Measurements from ENCODE around the gene PDLIM7. TPM values are rescaled to one million over a fixed set of nuclear protein-coding genes. Genes with fewer than 3 reads are reported as not detected.
A peak's percentile ranks its signal among the peaks of the same experiment; 100 is the strongest.

The PDLIM7 gene
- polyA plus RNA-seq, 1 of the 3 experiments (the other 2 are of a cell fraction) = 206 TPM

- TF ChIP-seq PBX3 (IDR thresholded peaks at IDR 0.05) (peak; percentile 52; the same call in 1 of the 2 replicates), FOXJ3 (CRISPR knock-in tag; IDR thresholded peaks at IDR 0.05) (0 out of 2 replicates have a peak, but pooled peaks have one; percentile 50), JUND (IDR thresholded peaks at IDR 0.05) (no peak), RCOR1 (IDR thresholded peaks at IDR 0.05; ENCODE audit: low read length) (peak; percentile 48; the same call in 1 of the 2 replicates), YY1 (IDR thresholded peaks at IDR 0.05; ENCODE audit: low read depth) (peak; percentile 87), ZBTB33 (IDR thresholded peaks at IDR 0.05; ENCODE audit: borderline replicate concordance, low read depth) (peak; percentile 92), NRF1 (IDR thresholded peaks at IDR 0.05; ENCODE audit: low read depth, low read length) (peak; percentile 86), ELF1 (IDR thresholded peaks at IDR 0.05) (peak; percentile 84), TEAD4 (IDR thresholded peaks at IDR 0.05; ENCODE audit: borderline replicate concordance, insufficient read depth) (no peak), USF2 (IDR thresholded peaks at IDR 0.05; ENCODE audit: borderline replicate concordance, low read depth, low read length) (no peak), FOSL2 (IDR thresholded peaks at IDR 0.05; ENCODE audit: borderline replicate concordance, low read depth) (no peak), TCF12 (IDR thresholded peaks at IDR 0.05) (peak; percentile 60; the same call in 1 of the 2 replicates), MXI1 (IDR thresholded peaks at IDR 0.05; ENCODE audit: low read depth, low read length) (peak; percentile 97), EP300 (IDR thresholded peaks at IDR 0.05; ENCODE audit: borderline replicate concordance in 1 of 2, low read depth in 1 of 2, low read length in 1 of 2) (no peak; a peak in 2 of 4 replicates), SIN3A (IDR thresholded peaks at IDR 0.05; ENCODE audit: borderline replicate concordance, low read depth, low read length) (peak; percentile 93; the same call in 1 of the 2 replicates), GABPA (IDR thresholded peaks at IDR 0.05; ENCODE audit: low read depth) (peak; percentile 71), MAX (IDR thresholded peaks at IDR 0.05; ENCODE audit: low read depth) (peak; percentile 88), MEF2A (IDR thresholded peaks at IDR 0.05; ENCODE audit: borderline replicate concordance, low read depth) (no peak), RAD21 (IDR thresholded peaks at IDR 0.05; ENCODE audit: low read length) (no peak), FOXM1 (IDR thresholded peaks at IDR 0.05; ENCODE audit: low read depth) (no peak), NFIC (IDR thresholded peaks at IDR 0.05; ENCODE audit: borderline replicate concordance) (peak; percentile 49; the same call in 1 of the 2 replicates), RFX5 (IDR thresholded peaks at IDR 0.05; ENCODE audit: low read length) (peak; percentile 96), USF1 (IDR thresholded peaks at IDR 0.05; ENCODE audit: borderline replicate concordance, low read depth) (no peak), SMC3 (IDR thresholded peaks at IDR 0.05; ENCODE audit: low read depth, low read length) (no peak), CHD2 (IDR thresholded peaks at IDR 0.05; ENCODE audit: low read length, partially characterized antibody) (peak; percentile 96), CTCF (IDR thresholded peaks at IDR 0.05) (0 out of 2 replicates have a peak, but pooled peaks have one; percentile 20)
Observed at GRCh38 chr5:177516601-177517568, 19.5 kb upstream of the PDLIM7 start, which contains the start of gene DDX41 (continued).
